Stimulated activated CD4-positive, alpha-beta T cell treated with anti-CD3 and anti-CD28 coated beads, Interleukin-2, amount 100 ng/mL, for 4 hours (primary cell): Measurements from ENCODE around the gene MACF1.
"Not testable (repeated sequence)": the region's sequence is repeated elsewhere in the genome, so short reads cannot be mapped to it uniquely, and the experiment has no call there.

Experiments
- DNase-seq: peaks from one replicate; pipeline ENCODE4 v3.0.0-alpha.2; 2020; ENCODE audit warnings: low read depth

The MACF1 gene, protein sequence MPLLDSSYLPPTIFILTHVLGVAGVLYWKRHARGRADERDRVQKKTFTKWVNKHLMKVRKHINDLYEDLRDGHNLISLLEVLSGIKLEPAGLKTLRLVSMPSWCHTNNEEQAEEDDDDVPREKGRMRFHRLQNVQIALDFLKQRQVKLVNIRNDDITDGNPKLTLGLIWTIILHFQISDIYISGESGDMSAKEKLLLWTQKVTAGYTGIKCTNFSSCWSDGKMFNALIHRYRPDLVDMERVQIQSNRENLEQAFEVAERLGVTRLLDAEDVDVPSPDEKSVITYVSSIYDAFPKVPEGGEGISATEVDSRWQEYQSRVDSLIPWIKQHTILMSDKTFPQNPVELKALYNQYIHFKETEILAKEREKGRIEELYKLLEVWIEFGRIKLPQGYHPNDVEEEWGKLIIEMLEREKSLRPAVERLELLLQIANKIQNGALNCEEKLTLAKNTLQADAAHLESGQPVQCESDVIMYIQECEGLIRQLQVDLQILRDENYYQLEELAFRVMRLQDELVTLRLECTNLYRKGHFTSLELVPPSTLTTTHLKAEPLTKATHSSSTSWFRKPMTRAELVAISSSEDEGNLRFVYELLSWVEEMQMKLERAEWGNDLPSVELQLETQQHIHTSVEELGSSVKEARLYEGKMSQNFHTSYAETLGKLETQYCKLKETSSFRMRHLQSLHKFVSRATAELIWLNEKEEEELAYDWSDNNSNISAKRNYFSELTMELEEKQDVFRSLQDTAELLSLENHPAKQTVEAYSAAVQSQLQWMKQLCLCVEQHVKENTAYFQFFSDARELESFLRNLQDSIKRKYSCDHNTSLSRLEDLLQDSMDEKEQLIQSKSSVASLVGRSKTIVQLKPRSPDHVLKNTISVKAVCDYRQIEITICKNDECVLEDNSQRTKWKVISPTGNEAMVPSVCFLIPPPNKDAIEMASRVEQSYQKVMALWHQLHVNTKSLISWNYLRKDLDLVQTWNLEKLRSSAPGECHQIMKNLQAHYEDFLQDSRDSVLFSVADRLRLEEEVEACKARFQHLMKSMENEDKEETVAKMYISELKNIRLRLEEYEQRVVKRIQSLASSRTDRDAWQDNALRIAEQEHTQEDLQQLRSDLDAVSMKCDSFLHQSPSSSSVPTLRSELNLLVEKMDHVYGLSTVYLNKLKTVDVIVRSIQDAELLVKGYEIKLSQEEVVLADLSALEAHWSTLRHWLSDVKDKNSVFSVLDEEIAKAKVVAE (N-terminal part only)

GRCh38 chr1:39204441-39205081, at the start of gene MACF1:
TSS of gene MACF1 (plus strand) at chr1:39204695. CDS start at chr1:39205023, 328 bp downstream.
- DNase-seq: no peak

DNA sequence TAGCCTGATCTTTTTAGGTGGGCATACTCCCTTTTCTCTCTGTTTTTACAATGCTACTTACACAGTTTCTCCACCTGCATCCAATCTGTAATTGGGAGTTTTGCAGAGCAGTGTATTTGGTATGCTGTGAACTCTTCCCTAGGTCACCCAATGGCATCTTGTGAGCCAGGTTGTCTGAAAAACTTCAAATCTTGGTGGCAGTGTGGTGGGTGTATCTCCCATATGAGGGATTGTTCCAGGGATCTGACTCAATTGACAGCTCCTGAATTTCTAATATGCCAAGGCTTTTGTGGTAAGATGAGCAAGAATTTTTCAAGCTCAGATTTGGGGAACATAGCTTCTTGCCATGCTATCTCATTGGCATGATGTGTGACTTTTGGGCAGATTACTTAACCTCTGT, 47.2 kb upstream of the MACF1 start:
- no peak for DNase-seq

- DNase-seq: no peak
Observed at GRCh38 chr1:39158327-39159086, 46.0 kb upstream of the MACF1 start.

DNA sequence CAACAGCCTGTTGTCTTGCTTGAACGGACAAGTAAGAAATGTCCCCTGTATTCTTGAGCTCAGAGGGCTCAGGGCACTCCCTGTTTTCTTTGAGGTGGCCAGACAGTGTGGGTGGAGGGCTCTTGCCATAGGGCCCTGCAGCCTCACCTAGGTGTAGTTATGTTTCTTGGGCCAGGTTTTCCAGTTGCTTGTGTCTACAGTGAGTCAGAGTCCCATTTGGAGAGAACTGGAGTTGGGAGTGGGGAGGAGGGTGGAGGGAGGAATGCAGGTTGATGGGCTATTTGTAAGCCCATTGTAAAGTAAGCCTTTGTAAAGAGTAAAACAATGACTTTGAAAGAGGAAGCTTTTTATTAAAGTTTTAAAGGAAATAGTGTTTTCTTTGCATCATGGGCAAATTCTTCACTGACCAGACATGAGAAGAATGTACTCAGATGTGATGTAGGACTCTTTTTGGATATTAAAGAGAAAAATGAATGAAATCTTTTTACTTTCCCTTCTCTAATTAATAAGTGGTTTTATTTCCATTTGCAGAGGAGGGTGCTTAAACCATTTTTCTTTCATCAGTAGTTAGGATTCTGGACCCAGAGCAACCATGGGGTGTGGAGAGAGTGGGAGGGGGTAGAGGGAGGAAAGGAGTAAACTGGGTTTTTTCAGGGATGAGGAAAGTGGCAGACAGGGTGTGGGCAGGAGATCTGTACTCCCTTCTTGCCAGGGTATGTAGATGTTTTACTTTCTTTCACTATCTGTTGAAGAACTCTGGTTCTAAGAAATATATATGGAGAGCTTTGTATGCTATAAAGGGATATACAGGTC, 45.1 kb upstream of the MACF1 start:
- DNase-seq: no peak

GRCh38 chr1:39160703-39161102, 43.8 kb upstream of the MACF1 start:
- no peak for DNase-seq

- DNase-seq: not testable (repeated sequence)
Observed at GRCh38 chr1:39161811-39162210, 42.7 kb upstream of the MACF1 start.

- DNase-seq: no peak
Observed at GRCh38 chr1:39163469-39163868, 41.0 kb upstream of the MACF1 start.

DNA sequence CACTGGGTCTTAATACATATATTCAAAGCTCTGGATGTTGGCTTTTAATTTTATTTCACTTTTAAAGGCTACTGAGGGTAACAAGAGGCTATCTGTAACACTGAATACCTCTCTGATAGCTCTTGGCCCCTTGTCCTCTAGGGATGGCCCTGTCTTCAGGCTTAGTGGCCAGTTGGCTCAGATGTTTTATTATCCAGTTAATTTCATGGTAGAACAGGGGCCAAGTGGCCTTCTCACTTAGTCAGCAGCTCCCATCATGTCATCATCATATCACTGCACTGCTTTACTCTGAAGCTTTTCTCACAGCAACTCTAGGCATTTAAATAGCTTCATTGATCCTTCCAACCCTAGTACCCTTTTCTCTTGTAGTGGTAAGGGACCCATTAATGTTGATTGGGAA, 40.2 kb upstream of the MACF1 start:
- no peak for DNase-seq

GRCh38 chr1:39165049-39165448, 39.4 kb upstream of the MACF1 start:
- no peak for DNase-seq

DNA sequence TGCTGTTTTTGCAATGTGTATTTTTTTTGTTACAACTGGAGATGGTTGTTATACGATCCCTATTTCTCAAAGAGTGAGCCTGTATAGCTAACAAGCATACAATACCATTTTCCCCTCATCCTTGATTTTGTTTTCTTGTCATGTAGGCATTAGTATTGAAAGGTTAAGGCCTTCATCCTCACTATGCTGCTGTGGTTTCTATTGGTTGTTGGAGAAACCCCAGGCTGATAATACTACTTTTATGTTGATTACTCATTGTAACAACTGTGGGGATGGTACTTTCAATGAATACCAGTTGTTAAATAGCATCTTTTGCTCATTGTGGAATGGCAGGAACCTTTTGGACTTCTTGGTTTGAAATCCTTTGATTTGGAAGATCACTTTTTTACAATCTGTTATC, 39.0 kb upstream of the MACF1 start:
- no peak for DNase-seq

- DNase-seq: no peak
Observed at GRCh38 chr1:39167632-39168209, 36.8 kb upstream of the MACF1 start.

DNA sequence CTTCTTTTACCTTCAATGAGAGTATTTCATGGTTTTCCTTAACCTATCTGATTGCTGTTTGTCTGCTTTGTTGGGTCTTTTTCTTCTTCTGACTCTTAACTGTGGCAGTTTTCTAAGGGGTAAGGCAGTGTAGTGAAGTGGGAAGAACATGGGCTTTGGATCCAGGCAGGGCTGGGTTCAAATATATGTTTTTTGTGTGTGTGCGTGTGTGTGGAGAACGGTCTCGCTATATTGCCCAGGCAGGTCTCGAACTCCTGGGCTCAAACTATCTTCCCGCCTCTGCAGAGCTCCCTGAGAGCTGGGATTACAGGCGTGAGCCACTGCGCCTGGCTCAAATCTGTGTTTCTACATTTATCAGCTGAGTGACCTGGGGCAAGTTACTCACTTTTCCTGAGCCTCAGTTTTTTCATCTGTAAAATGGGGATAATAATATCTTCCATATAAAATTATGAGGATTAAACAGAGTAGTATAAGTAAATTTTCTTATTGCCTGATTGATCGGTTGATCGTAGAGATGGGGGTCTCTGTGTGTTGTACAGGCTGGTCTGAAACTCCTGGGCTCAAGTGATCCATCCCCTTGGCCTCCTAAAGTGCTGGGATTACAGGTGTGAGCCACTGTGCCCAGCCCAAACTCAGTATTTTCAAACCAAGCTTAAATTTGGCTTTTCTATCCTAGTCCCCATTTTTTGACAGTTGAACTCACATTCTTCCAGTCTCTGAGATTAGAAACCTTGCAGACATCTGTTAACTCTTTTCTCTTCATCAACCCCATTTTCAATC, 36.0 kb upstream of the MACF1 start:
- no peak for DNase-seq

GRCh38 chr1:39170731-39171667, 33.5 kb upstream of the MACF1 start:
- no peak for DNase-seq

DNA sequence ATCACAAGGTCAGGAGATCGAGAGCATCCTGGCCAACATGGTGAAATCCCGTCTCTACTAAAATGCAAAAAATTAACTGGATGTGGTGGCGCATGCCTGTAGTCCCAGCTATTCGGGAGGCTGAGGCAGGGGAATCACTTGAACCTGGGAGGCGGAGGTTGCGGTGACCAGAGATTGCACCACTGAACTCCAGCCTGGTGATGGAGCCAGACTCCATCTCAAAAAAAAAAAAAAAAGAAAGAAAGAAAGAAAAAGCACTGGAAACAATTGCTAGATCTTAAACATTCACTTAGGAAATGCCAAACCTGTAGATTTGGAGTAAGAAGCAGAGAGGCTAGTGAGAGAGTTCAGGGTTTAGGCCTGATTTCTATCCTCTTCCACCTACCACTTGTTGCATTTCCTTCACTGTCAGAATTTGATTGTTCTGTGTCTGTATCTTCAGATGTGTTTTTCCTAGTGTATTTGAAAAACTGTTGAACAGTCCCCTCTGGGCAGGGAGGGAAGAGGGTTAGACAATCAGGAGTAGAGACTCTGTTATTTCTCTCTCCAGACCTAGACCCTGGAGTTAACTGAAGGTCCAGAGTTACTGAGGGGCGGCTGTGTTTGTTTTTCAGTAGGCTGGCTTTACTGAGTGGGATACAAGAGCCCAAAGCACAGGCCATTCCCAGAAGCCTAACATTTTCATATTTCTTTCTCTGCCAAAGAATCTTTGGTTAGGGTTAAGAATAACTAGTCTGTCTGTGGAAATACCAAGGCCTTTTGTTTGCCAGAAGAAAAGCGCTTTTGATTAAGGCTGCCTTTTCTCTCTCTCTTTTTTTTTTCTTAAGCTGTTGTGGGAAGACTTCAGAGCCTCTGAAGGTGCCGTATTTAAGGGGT, 31.1 kb upstream of the MACF1 start:
- no peak for DNase-seq

DNA sequence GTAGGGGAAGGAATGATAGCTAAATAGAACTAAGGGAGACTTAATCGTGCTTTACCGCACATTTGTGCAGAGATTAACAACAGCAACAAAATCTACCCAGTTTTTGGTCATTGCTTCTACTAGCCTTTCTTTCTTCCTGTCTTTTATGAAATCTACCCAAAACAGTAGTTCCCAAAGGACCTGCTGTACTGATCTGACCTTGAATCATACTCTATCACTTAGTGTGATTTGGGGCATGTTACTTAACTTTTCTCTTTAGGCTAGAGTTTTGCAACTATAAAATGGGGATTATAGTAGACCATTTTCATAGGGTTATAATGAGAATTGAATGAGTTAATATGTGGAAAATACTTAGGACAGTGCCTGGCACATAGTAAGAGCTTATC, 30.5 kb upstream of the MACF1 start:
- DNase-seq: no peak

GRCh38 chr1:39174390-39175081, 30.0 kb upstream of the MACF1 start:
- no peak for DNase-seq
